ELR (cell line): ENCODE data around the gene LRRFIP1.

Source experiments
- DNase-seq: peaks from one replicate; pipeline ENCODE4 v3.0.0-alpha.2; 2015; ENCODE audit warnings: low read depth

LRRFIP1 gene

GRCh38 chr2:237616734-237617586 lies 10.4 kb upstream of the LRRFIP1 start:
- peak; percentile 61 for DNase-seq

- no peak for DNase-seq
Measured at GRCh38 chr2:237617587-237617982, 9.8 kb upstream of the LRRFIP1 start.

DNA sequence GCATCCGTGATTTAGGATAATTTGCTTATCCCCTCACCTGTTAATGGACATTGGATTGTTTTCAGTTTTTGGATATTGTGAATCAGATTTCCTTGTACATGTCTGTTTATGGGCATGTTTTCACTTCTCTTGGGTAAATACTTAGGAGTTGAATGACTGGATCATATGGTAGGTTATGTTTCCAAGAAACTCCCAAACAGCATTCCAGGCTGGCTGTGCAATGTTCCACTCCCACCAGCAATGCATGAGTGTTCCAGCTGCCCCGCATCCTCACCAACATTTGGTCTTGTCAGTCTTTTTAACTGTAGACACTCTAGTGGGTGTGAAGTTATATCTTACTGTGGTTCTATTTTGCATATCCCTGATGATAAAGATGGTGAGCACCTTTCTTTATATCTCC lies 8.9 kb upstream of the LRRFIP1 start:
- no peak for DNase-seq

- no peak for DNase-seq
Measured at GRCh38 chr2:237623428-237624403, 3.7 kb upstream of the LRRFIP1 start.

DNA sequence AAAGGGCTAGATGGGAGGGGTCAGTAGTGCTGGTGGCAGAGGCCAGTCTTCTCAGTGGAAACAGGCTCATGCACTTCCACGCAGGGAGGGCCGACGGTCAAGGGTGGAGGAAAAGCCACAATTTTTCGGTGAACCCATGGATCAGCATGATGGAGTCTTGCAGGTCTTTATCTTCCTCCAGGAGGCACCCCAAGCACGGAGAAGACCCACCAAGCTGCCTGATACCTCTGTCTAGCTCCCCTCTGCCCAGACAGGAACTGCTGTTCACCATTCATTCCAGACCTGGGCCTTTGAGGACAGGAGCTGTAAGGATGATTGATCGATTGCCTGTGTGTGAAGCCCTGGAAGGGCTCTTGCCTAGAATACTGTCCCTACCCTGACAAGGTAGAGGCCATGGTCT lies 2.8 kb upstream of the LRRFIP1 start:
- no peak for DNase-seq

- DNase-seq, result no peak
Measured at GRCh38 chr2:237625216-237625705, 2.1 kb upstream of the LRRFIP1 start.

GRCh38 chr2:237625777-237626176 lies 1.6 kb upstream of the LRRFIP1 start:
- no peak for DNase-seq

DNA sequence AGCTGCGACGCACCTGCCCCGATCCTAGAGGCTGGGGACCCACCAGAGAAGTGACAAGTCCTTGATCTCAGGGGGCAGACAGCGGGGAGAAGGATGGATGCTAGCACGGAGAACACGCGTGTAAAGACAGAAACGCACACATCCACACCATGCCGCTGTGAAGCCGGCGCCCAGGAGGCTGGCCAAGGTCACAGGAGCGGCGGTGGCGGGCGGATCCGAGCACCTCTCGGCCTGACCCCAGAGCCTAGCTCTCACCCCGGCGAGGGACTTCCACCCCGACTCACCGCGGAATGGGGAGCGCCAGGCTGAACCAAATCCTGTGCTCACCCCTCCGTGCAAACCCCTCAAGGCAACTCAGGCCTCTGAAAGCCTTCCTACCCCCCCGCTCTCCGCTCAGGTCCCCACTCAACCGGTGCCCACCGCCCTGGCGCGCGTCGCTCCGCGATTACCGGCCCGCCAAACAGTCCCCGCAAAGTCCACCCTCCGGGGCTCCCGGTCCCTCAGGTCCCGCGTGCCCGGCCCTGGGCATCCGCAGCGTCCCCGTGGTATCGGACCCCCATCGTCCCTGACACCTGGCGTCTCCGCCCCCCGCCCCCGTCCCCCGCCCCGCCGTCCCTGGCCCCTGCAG lies 460 bp upstream of the LRRFIP1 start:
- DNase-seq, result no peak

DNA sequence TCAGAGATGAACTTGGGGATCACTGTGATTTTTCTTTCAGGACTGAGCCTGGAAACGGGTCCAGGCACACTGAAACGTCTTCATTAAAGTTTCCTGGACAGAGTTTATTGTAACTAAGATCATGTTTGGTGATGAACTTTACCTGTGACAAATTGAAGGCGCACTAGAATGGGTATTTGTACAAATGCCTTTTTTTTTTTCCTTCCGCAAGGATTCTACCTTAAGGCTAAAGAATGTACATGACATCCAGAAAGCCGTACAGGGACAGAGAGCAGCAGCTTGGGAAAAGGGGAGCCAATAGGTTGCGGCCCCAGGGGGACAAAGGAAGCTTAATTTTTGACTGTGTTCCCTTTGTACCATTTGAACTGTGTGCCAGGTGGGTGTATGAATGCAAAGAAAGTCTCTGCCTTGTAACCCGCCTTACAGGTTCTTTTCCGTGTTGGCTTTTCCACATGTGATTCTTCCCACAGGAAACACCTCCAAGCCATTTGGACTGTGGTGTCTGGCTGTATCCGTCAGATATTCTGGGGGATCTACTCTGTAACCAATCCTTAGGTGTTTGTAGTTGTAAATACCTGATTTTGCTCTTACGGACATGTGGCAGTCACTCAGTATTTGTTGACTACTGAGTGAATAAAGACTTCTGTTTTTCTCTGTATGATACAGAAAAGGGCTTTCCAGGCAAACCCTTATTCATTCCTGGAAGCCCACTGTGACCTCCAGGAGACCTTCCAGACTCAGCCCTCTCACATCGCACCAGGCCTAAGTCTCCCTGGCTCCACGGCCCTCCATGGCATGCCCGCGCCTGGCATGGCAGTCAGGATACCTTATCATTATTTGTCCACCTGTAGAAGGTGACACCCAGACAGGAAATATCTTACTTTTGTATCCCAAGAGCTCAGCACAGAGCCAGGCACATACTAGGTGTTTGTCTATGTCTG lies 1.1 kb downstream of the LRRFIP1 start:
- DNase-seq, result no peak

GRCh38 chr2:237629188-237629534 lies 1.8 kb downstream of the LRRFIP1 start:
- no peak for DNase-seq

DNA sequence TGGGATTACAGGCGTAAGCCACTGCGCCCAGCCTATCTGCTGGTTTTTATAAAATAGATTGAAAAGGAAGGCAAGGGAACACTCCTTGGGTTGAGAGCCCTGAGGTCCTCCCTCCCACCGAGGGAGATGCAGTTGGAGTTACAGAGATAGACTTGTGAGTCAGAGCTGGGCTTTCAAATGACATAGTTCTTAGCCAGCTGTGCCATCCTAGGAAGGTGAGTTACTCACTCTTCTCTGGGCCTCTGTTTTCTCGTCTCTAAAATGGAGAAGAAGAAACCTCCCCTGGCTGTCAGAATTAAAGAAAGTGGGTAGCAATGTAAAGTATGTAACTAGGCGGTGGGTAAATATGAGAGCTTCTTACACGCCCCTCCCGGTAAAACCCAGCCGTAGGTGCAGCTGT lies 2.4 kb downstream of the LRRFIP1 start:
- peak; percentile 78 for DNase-seq

GRCh38 chr2:237630216-237631000 lies 3.0 kb downstream of the LRRFIP1 start:
- DNase-seq, result no peak

DNA sequence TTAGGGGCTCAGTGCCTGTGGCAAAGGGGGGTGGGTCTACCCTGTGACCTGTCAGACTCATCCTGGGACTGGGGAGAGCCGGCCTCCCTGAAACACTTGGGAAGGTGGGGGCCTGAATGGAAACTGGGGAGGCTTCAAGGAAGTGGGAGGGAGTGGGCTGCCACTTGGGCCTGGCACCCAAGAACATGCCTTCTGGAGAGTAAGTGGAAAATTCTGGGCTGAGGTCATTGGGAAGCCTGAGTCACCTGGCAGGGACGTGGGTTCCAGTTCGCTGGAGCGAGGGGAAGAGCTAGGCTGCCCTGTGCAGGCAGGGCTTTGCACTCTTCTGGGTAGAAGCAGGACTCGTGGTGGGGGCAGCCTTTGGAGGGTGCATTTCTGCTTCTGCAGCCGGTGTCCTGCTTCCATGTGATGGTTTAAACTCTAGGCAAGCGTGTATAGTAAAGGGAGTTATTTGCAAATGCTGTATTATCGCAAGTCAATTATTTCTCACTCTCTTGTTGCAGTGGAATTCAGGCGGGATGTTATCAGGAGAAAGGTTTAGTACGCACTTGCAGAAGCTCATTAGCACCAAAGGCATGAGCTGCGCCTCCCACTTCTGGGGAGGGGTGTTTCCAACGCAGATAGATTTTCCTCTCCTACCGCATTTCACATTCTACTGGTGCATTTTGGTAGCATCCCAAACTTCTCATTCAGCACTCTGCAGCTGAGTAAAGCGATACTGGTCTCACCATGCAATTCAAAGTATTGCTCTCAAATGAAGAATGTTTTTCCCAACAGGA lies 3.8 kb downstream of the LRRFIP1 start:
- DNase-seq, result no peak

GRCh38 chr2:237631801-237632585 lies 4.6 kb downstream of the LRRFIP1 start:
- DNase-seq, result no peak

DNA sequence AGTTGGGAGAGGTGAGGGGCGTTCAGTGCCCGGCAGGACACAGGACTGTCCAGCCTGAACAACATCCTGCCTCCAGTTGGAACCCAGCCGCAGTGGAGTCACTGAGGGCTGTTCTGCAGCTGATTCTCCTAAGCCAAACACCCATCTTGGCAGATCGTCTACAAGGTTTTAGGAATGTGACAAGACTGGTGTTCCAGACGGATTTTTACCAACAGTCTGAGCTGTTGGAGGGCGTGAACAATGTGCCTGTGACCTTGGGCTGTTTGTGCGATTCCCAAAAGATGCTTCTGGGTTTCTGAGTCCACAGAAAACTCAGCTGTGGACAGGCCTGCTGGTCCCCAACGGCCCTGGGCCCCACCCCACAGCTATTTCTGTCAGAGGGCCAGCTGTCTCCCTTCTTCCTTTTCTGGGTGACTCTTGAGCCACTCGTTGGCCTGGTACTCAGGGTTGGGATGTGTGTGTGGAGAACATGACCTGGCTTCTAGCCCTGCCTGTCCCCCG lies 5.7 kb downstream of the LRRFIP1 start:
- no peak for DNase-seq

DNA sequence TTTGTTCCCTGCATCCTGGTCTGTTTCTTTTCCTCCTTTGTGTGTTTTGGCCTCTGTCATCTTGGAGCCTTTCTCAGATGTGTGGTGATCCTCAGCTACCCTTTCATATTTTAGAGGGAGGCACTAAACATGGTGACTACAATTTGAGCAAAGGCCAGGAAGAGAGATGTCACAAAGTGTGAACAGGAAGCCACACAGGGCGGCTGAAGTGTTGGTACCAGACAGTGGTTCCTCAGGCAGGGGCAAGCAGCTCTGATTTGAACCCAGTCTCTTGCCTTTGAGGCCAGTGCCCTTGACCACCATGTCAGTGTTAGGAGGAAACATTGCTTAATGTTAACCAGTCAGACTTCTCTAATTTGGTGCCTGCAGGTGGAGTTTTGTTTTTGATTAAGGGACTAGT lies 9.2 kb downstream of the LRRFIP1 start:
- no peak for DNase-seq

DNA sequence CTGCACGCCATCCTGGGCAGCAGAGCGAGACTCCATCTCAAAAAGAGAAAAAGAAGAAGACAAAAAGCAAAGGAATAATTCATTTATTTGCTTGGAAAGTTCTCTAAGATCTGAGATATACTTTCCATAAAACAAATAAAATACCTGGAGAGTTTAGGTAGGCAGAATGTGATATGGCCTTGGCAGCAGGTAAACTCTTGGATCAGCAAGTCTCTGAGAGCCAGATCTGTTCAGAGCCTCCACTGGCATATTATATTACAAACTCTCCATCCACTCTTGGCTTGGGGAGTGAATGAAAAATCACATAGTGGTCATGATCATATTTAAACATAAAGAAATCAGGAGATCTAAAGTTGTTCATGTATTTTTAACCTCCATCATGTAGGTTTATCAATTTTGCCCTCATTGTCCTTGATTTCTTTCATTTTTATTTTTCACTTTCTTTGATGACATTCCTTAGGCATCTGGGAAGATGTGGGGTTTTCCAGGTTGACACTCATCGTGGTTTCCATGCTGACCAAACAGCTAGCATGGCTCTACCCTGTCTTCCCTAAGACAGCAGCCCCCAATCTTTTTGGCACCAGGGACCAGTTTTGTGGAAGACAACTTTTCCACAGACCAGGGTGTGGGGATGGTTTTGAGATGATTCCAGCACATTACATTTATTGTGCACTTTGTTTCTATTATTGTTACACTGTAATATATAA lies 10.2 kb downstream of the LRRFIP1 start:
- no peak for DNase-seq

- DNase-seq, result no peak
Measured at GRCh38 chr2:237638176-237638575, 10.8 kb downstream of the LRRFIP1 start.
